Transverse colon (tissue), 3 donors: Measurements from ENCODE around the gene FAM83D.

Source experiments
- POLR2A ChIP-seq: fragments of 450-650 bp; IDR thresholded peaks from one replicate; pipeline ENCODE4 v1.6.1; 2016; ENCODE audit warnings: antibody characterized with exemption, mild to moderate bottlenecking, moderate library complexity
- TF ChIP-seq, protein P1 (sequence below), 5 experiments: fragments of 200-600 bp in 3 of 5; fragments of 450-650 bp in 2 of 5; sonication (generic) in 3 of 5; IDR thresholded peaks; 1 replicate in 2 of 5; 2 replicates in 3 of 5; pipeline ENCODE4 v1.5.1; 2016 to 2017; ENCODE audit warnings: antibody characterized with exemption in 5 of 5, inconsistent platforms in 3 of 5, mild to moderate bottlenecking in 2 of 5, moderate library complexity in 1 of 5

DNA sequence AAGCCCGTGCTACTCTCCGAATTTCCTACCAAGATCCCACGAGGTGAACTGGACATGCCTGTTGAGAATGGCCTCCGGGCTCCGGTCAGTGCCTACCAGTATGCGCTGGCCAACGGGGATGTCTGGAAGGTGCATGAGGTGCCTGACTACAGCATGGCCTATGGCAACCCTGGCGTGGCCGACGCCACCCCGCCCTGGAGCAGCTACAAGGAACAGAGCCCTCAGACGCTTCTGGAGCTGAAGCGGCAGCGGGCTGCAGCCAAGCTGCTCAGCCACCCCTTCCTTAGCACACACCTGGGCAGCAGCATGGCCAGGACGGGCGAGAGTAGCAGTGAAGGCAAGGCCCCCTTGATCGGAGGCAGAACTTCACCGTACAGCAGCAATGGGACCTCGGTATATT is 8.0 kb upstream of the FAM83D start:
- TF ChIP-seq, protein P1, sequence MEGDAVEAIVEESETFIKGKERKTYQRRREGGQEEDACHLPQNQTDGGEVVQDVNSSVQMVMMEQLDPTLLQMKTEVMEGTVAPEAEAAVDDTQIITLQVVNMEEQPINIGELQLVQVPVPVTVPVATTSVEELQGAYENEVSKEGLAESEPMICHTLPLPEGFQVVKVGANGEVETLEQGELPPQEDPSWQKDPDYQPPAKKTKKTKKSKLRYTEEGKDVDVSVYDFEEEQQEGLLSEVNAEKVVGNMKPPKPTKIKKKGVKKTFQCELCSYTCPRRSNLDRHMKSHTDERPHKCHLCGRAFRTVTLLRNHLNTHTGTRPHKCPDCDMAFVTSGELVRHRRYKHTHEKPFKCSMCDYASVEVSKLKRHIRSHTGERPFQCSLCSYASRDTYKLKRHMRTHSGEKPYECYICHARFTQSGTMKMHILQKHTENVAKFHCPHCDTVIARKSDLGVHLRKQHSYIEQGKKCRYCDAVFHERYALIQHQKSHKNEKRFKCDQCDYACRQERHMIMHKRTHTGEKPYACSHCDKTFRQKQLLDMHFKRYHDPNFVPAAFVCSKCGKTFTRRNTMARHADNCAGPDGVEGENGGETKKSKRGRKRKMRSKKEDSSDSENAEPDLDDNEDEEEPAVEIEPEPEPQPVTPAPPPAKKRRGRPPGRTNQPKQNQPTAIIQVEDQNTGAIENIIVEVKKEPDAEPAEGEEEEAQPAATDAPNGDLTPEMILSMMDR (IDR thresholded peaks at IDR 0.05): no peak
- no peak for TF ChIP-seq POLR2A
